Measurements from ENCODE around the gene SRD5A1.
"Not testable (repeated sequence)": the region's sequence is repeated elsewhere in the genome, so short reads cannot be mapped to it uniquely, and the experiment has no call there.

Gene SRD5A1

DNA sequence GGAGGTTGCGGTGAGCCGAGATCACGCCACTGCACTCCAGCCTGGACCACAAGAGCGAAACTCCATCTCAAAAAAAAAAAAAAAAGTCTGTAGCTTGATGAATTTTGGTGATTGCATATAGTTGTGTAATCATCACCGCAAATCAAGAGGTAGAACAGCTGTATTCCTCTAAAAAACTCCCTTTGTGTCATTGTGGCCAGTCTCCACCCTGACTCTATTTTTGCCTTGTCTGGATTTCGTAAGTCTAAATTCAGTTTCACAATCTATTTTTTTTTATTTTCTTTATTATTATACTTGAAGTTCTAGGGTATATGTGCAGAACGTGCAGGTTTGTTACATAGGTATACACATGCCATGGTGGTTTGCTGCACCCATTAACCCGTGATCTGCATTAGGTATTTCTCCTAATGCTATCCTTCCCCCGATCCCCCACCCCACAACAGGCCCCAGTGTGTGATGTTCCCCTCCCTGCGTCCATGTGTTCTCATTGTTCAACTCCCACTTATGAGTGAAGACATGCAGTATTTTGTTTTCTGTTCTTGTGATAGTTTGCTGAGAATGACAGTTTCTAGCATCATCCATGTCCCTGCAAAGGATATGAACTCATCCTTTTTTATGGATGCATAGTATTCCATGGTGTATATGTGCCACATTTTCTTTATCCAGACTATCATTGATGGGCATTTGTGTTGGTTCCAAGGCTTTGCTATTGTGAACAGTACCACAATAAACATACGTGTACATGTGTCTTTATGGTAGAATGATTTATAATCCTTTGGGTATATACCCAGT, 12.5 kb downstream of the SRD5A1 start:
- not testable (repeated sequence) for DNase-seq

GRCh38 chr5:6649186-6649585, 15.9 kb downstream of the SRD5A1 start:
- DNase-seq, result no peak

- no peak for DNase-seq
Observed at GRCh38 chr5:6649681-6650080, 16.4 kb downstream of the SRD5A1 start.

GRCh38 chr5:6652025-6652424, 18.8 kb downstream of the SRD5A1 start:
- DNase-seq, result no peak

DNA sequence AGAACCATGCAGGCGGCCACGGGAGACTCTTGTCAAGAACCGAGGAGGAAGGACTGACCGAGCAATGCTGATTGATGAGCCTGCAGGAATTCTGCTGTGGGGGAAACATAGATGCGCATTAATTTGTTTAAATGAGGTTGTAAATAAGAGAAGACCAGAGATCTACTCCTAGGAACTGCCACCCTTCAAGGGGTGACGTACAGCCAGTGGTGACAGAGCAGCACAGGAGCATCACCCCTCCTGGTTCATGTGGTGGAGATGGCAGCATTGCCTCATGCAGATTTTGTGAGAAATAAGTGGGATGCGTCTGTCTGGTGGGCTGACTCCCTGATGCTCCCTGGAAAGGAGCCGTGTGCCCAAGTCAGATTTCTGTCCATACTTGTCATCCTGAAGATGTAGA, 22.2 kb downstream of the SRD5A1 start:
- DNase-seq, result no peak

- no peak for DNase-seq
Observed at GRCh38 chr5:6656680-6657079, 23.4 kb downstream of the SRD5A1 start.

GRCh38 chr5:6659941-6660684, 26.9 kb downstream of the SRD5A1 start:
- DNase-seq, result no peak

- DNase-seq, result no peak
Observed at GRCh38 chr5:6660688-6661087, 27.4 kb downstream of the SRD5A1 start.

DNA sequence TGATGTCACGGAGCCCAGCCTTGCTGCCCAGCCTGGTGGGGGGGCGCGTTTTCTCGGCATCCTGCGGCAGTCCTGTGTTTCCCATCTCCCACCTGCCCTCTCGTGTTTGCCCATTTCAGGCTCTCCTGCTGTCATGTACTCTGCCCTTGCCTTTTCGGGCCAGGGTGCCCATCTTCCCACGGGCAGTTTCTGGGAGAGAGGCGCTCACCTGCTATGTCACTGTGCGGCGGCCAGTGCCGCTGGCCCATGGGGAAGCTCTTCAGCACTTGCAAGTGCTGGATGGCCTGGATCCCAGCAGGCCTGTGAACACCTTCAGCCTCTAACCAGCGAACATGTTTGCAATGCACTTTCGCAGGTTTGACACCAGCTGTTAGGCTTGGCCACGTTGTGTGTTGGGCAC, 33.5 kb downstream of the SRD5A1 start:
- no peak for DNase-seq

DNA sequence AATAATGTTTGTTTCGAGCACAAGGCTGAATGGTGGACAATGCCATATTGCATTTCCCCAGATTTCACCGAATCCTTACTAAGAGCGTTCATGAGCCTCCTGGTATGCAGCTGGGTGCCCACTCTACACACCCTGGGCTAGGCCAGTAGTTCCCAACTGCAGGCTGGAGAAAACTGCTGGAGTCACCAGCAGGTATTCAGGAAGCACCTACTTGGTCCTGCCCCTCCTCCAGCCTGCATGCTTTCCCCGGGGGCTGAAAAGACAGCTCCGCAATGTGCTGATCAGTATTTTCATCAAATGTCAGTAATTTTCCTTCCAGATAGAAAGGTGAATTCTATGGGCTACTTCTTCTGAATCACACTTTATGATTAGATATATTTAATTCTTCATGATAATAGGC, 34.4 kb downstream of the SRD5A1 start:
- no peak for DNase-seq

GRCh38 chr5:6668717-6669116, 35.5 kb downstream of the SRD5A1 start:
- DNase-seq, result not testable (repeated sequence)

DNA sequence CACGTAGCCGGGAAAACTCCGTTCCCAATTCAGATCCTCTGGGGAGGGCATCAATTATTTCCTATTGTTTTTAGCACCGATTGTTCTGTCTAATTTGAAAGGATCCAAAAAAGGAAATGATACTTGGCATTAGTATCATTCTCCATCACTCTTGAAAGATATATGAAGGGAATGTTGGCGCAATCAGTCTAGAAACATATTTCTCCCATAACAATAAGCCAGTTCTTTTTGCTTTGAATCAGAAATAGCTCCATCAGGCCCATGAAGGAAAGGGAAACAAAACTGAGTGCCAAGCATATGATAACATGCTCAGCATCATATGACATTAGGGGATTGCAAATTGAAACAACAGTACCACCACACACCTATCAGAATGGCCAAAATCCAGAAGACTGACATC, 39.8 kb downstream of the SRD5A1 start:
- DNase-seq, result no peak

DNA sequence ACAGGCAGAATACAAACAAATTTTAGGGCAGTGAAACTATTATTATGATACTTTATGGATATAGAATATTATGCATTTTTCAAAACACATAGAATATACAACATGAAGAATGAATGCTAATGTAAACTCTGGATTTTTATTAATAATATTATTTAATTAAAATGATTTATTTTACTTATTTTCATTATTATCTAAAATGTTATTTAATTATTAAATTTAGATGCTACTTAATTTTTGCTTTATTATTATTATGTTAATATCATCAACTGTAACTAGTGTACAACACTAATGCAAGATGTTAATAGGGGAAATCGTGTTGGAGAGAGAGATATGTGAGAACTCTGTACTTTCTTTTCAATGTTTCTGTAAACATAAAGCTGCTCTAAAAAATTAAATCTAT, 40.7 kb downstream of the SRD5A1 start:
- DNase-seq, result no peak

GRCh38 chr5:6674421-6674820, 41.2 kb downstream of the SRD5A1 start:
- DNase-seq, result no peak

DNA sequence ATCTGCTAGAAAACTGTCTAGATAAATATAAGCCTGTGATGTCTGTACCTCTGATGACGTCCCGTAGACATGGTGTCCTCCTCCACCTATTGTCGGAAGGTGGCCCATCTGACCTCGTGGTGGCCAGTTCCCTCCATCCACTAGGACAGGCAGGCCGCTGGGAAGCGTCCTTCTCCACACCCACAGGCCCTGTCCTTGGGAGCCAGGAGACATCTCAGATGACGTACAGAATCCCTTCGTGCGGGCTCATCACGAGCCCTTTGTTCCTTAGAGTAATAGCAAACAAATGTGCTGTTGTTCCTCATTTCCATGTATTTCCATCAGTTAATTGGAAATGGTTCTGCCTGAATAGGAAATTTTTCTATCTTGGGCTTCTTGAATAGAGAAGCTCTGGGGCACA, 41.6 kb downstream of the SRD5A1 start:
- no peak for DNase-seq

- DNase-seq, result peak; percentile 4
Observed at GRCh38 chr5:6675784-6676491, 42.7 kb downstream of the SRD5A1 start.

DNA sequence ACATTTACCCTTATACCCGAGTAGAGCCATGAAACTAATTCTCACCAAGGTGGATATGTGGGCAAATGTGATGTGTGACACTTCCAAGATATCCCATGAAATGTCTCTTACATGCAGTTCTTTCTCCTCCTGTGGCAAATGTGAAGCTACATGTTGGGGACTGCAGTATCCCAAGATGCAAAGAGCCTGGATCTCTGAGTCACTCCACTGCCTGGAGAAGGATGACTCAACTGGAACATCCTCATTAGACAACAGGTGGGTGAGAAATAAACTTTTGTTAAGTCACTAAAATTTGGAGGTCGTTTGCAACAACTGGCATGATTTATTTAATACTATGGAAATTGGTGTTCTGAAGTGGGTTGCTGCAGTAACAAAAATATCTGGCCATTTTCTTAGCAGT, 43.5 kb downstream of the SRD5A1 start:
- peak; percentile 18 for DNase-seq

DNA sequence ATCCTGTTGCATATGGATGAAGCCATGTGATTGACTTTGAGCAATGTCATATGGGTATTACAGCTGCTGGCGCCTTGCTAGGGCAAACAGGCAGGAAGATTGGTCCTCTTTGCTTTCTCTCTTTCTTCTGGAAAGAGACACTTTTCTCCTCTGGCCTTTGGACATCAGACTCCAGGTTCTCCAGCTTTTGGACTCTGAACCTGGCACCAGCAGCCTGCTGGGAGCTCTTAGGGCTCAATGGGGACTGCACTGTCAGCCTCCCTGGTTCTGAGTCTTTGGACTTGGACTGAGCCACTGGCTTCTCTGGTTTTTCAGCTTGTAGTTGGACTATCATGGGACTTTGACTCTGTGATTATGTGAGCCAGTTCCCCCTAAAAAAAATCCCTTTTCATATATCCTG, 45.1 kb downstream of the SRD5A1 start:
- DNase-seq, result no peak

DNA sequence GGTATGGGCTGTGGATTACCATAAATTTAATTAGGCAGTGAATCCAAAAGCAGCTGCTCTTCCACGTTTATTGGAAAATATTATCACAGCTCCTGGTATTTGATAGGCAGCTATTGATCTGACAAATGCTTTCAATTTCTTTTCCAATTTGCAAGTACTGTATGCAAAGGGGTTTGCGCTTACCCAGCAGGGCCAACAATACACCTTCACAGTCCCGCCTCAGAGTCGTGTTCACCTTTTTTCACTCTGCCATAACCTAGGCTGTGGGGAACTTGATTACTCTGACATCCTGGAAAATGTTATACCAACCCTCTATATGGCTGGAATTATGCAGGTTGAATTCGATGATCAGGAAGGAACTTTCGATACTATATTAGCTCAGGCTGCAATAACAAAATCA, 47.7 kb downstream of the SRD5A1 start:
- DNase-seq, result no peak

GRCh38 chr5:6681682-6682081, 48.4 kb downstream of the SRD5A1 start:
- DNase-seq, result no peak

GRCh38 chr5:6682239-6682638, 49.0 kb downstream of the SRD5A1 start:
- DNase-seq, result no peak

GRCh38 chr5:6683241-6683640, 50.0 kb downstream of the SRD5A1 start:
- no peak for DNase-seq

GRCh38 chr5:6684075-6684474, 50.8 kb downstream of the SRD5A1 start:
- no peak for DNase-seq

GRCh38 chr5:6686501-6686900, 53.3 kb downstream of the SRD5A1 start:
- no peak for DNase-seq

All from fibroblast of skin of back (primary cell).